ENCODE measurements around the gene EDAR.

- TF ChIP-seq CTCF (conservative IDR thresholded peaks at IDR 0.05 in 1 of 2, IDR thresholded peaks at IDR 0.05 in 1 of 2; ENCODE audit: extremely low read depth in 1 of 2, insufficient read depth in 1 of 2, low read depth in 1 of 2, low read length in 2 of 2), result no peak
- TF ChIP-seq EZH2 (IDR thresholded peaks at IDR 0.05; ENCODE audit: borderline replicate concordance, low read length), result no peak
Observed at GRCh38 chr2:108917526-108917925, 71.5 kb downstream of the EDAR start.
